HL-60 (cell line): ENCODE results near the gene OR51B4.

Experiments used
- GABPA ChIP-seq: IDR thresholded peaks from 2 replicates; pipeline ENCODE4 v1.6.1; 2012; ENCODE audit warnings: low read depth
- TF ChIP-seq, protein P1 (sequence below): IDR thresholded peaks from 2 replicates; pipeline ENCODE4 v1.6.1; 2012; ENCODE audit warnings: low read depth; ENCODE audit not compliant: insufficient replicate concordance
- TF ChIP-seq, protein P2 (sequence below): IDR thresholded peaks from one replicate; pipeline ENCODE4 v1.5.1; 2011; ENCODE audit warnings: low read length, control low read depth, inconsistent platforms; ENCODE audit not compliant: insufficient read depth

DNA sequence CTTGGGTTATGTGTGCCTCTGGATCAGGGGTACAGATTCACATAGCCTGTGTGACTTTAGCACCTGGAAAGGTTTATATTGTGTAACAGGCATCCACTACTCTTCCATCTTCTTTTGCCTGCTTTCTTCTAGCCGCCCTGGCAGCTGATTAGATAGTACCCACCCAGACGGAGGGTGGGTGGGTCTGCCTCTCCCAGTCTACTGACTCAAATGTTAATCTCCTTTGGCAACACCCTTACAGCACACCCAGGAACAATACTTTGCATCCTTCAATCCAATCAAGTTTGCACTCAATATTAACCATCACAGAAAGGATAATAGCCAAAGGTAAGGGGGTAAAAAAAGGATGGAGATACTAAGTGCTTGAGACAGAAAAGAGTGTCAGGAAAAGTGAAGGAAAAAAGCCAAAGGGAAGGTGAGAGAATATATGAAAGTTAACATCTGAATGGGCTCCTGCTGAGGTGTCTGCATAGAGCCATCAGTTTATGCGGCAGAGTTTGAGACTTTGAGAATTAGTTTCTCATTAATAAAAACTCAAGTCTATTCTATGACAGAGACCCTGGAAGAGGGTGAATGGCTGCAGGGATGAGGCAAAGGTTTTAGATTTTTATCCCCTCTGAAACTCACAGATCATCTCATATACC is 46.9 kb upstream of the OR51B4 start:
- TF ChIP-seq, protein P1, sequence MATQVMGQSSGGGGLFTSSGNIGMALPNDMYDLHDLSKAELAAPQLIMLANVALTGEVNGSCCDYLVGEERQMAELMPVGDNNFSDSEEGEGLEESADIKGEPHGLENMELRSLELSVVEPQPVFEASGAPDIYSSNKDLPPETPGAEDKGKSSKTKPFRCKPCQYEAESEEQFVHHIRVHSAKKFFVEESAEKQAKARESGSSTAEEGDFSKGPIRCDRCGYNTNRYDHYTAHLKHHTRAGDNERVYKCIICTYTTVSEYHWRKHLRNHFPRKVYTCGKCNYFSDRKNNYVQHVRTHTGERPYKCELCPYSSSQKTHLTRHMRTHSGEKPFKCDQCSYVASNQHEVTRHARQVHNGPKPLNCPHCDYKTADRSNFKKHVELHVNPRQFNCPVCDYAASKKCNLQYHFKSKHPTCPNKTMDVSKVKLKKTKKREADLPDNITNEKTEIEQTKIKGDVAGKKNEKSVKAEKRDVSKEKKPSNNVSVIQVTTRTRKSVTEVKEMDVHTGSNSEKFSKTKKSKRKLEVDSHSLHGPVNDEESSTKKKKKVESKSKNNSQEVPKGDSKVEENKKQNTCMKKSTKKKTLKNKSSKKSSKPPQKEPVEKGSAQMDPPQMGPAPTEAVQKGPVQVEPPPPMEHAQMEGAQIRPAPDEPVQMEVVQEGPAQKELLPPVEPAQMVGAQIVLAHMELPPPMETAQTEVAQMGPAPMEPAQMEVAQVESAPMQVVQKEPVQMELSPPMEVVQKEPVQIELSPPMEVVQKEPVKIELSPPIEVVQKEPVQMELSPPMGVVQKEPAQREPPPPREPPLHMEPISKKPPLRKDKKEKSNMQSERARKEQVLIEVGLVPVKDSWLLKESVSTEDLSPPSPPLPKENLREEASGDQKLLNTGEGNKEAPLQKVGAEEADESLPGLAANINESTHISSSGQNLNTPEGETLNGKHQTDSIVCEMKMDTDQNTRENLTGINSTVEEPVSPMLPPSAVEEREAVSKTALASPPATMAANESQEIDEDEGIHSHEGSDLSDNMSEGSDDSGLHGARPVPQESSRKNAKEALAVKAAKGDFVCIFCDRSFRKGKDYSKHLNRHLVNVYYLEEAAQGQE = no peak
- TF ChIP-seq, protein P2, sequence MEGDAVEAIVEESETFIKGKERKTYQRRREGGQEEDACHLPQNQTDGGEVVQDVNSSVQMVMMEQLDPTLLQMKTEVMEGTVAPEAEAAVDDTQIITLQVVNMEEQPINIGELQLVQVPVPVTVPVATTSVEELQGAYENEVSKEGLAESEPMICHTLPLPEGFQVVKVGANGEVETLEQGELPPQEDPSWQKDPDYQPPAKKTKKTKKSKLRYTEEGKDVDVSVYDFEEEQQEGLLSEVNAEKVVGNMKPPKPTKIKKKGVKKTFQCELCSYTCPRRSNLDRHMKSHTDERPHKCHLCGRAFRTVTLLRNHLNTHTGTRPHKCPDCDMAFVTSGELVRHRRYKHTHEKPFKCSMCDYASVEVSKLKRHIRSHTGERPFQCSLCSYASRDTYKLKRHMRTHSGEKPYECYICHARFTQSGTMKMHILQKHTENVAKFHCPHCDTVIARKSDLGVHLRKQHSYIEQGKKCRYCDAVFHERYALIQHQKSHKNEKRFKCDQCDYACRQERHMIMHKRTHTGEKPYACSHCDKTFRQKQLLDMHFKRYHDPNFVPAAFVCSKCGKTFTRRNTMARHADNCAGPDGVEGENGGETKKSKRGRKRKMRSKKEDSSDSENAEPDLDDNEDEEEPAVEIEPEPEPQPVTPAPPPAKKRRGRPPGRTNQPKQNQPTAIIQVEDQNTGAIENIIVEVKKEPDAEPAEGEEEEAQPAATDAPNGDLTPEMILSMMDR = no peak
- TF ChIP-seq GABPA = no peak
